PC-9 (cell line): ENCODE results near the gene RMI2. TPM values are rescaled to one million over a fixed set of nuclear protein-coding genes. Genes with fewer than 3 reads are reported as not detected.

Experiments used
- BruUV-seq: library from RNA; stranded (reverse); fragments of 400-500 nt; replicated peaks from 2 replicates; lab custom pipeline; 2021; lab: Mats Ljungman, UMichigan
- CTCF ChIA-PET: fragments of 300-600 bp; sonication (Branson Sonifier 250); formaldehyde crosslinking; loops from one replicate; lab custom pipeline; 2022; ENCODE audit warnings: antibody characterized with exemption; lab: Charles Lee
- POLR2A ChIA-PET: fragments of 300-600 bp; sonication (Branson Sonifier 250); formaldehyde crosslinking; loops from one replicate; lab custom pipeline; 2022; ENCODE audit warnings: antibody characterized with exemption; ENCODE audit not compliant: unreplicated experiment; lab: Charles Lee
- DNase-seq, 2 experiments: peaks; one replicate each; pipeline versions ENCODE4 v3.0.0 to v3.0.0-alpha.2; 2015 to 2022; ENCODE audit warnings: mixed read lengths in 1 of 2
- H2AFZ ChIP-seq: fragments of 200-600 bp; sonication (generic); 2 replicates; pipeline ENCODE4 v1.8.1; 2017; ENCODE audit warnings: antibody characterized with exemption
- H3F3A ChIP-seq: fragments of 200-600 bp; sonication (generic); 2 replicates; pipeline ENCODE4 v1.8.1; 2017; ENCODE audit warnings: antibody characterized with exemption, mild to moderate bottlenecking, low read depth; ENCODE audit not compliant: insufficient read depth
- H3K27ac ChIP-seq: fragments of 200-600 bp; sonication (generic); 2 replicates; pipeline ENCODE4 v1.6.1; 2016; ENCODE audit warnings: mixed run types
- H3K27me3 ChIP-seq: fragments of 200-600 bp; sonication (generic); 2 replicates; pipeline ENCODE4 v1.6.1; 2016; ENCODE audit warnings: low read depth, mixed run types; ENCODE audit not compliant: insufficient read depth
- H3K36me3 ChIP-seq: fragments of 200-600 bp; sonication (generic); 2 replicates; pipeline ENCODE4 v1.6.1; 2016; ENCODE audit warnings: low read depth, mixed run types
- H3K4me1 ChIP-seq: fragments of 200-600 bp; sonication (generic); replicated peaks from 2 replicates; pipeline ENCODE4 v1.6.1; 2016; ENCODE audit warnings: mixed run types; ENCODE audit not compliant: insufficient read depth
- H3K4me2 ChIP-seq: fragments of 200-600 bp; sonication (generic); 2 replicates; pipeline ENCODE4 v1.6.1; 2017; ENCODE audit warnings: mixed run types
- H3K4me3 ChIP-seq: fragments of 200-600 bp; sonication (generic); 2 replicates; pipeline ENCODE4 v1.6.1; 2016; ENCODE audit warnings: mixed run types
- H3K79me2 ChIP-seq: fragments of 200-600 bp; sonication (generic); 2 replicates; pipeline ENCODE4 v1.6.1; 2017; ENCODE audit warnings: low read depth, mixed run types
- H3K9me2 ChIP-seq: fragments of 200-600 bp; sonication (generic); 2 replicates; pipeline ENCODE4 v1.8.1; 2017; ENCODE audit warnings: mild to moderate bottlenecking; ENCODE audit not compliant: insufficient read depth
- H3K9me3 ChIP-seq: fragments of 200-600 bp; sonication (generic); 2 replicates; pipeline ENCODE4 v1.8.1; 2016; ENCODE audit warnings: low read depth; ENCODE audit not compliant: insufficient read depth
- H4K20me1 ChIP-seq: fragments of 200-600 bp; sonication (generic); 2 replicates; pipeline ENCODE4 v1.8.1; 2017; ENCODE audit not compliant: insufficient read depth
- EZH2 ChIP-seq: fragments of 200-600 bp; sonication (generic); IDR thresholded peaks from 2 replicates; pipeline ENCODE4 v1.8.0; 2017; ENCODE audit warnings: antibody characterized with exemption, low read depth
- intact Hi-C: fragments of 100-400 bp; cut with micrococcal nuclease; formaldehyde crosslinking; loops from one replicate; pipeline ENCODE4 v1.10.0; 2022; ENCODE audit not compliant: unreplicated experiment
- total RNA-seq: library from RNA; stranded (reverse); gene quantifications from 2 replicates; pipeline ENCODE4 v1.2.3, GENCODE V29; 2021
- TF ChIP-seq, protein P1 (sequence below): fragments of 200-600 bp; sonication (generic); conservative IDR thresholded peaks from 2 replicates; pipeline ENCODE4 v1.6.1; 2017; ENCODE audit warnings: mixed run types, antibody characterized with exemption, mild to moderate bottlenecking, moderate library complexity

The RMI2 gene
- total RNA-seq, 1 experiment from 2014 or later = 38.0 TPM

DNA sequence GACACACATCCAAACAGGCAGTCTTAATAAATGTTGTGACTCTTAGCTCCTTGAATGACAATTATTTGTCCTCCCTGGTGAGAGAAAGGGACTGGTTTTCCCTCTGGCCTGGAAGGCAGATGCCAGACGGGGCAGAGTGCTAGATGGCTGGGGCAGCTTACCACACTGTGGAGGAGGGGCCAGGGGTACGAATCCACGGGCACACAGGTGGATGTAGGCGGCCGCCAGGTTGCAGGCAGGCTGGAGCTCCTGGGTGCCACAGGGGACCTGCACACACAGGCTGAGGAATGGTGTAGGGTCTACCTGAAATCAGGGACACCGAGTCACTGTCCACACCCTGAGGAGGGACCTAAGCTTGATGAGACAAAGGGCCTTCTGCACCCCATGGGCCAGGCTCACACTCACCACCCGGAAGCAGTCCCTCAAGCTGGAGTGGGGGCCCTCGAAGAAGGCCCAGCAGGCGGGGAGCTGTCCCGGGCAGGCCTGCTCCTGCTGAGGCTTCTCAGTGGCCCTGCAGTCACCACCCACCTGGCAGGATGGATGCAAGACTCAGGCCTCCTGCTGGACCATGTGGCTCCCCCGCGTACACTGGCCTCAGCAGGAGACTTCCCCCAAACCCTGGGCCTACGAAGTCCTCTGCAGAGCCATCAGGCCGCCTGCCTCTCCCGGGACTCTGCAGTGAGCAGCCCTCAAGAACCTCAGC, 38.4 kb downstream of the RMI2 start:
- Histone ChIP-seq H3K36me3 (no peaks in the 10 kb centered on the region), H2AFZ (no peak overlapping the region), H3K4me2 (no peak overlapping the region), H3K9me2 (no peaks in the 10 kb centered on the region), H4K20me1 (no peaks in the 10 kb centered on the region), H3F3A (no peaks in the 10 kb centered on the region), H3K4me1 (no peaks in the 10 kb centered on the region), H3K27ac (no peak overlapping the region), H3K79me2 (no peaks in the 10 kb centered on the region), H3K4me3 (no peak overlapping the region), H3K9me3 (no peaks in the 10 kb centered on the region), H3K27me3 (no peaks in the 10 kb centered on the region)
- TF ChIP-seq, protein P1, sequence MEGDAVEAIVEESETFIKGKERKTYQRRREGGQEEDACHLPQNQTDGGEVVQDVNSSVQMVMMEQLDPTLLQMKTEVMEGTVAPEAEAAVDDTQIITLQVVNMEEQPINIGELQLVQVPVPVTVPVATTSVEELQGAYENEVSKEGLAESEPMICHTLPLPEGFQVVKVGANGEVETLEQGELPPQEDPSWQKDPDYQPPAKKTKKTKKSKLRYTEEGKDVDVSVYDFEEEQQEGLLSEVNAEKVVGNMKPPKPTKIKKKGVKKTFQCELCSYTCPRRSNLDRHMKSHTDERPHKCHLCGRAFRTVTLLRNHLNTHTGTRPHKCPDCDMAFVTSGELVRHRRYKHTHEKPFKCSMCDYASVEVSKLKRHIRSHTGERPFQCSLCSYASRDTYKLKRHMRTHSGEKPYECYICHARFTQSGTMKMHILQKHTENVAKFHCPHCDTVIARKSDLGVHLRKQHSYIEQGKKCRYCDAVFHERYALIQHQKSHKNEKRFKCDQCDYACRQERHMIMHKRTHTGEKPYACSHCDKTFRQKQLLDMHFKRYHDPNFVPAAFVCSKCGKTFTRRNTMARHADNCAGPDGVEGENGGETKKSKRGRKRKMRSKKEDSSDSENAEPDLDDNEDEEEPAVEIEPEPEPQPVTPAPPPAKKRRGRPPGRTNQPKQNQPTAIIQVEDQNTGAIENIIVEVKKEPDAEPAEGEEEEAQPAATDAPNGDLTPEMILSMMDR = no peak
- TF ChIP-seq EZH2 = no peak
- ChIA-PET CTCF (no interaction called here), POLR2A (no interaction called here)
- no TSS peak for BruUV-seq
- intact Hi-C loops = no loop called here
- no peak for DNase-seq

DNA sequence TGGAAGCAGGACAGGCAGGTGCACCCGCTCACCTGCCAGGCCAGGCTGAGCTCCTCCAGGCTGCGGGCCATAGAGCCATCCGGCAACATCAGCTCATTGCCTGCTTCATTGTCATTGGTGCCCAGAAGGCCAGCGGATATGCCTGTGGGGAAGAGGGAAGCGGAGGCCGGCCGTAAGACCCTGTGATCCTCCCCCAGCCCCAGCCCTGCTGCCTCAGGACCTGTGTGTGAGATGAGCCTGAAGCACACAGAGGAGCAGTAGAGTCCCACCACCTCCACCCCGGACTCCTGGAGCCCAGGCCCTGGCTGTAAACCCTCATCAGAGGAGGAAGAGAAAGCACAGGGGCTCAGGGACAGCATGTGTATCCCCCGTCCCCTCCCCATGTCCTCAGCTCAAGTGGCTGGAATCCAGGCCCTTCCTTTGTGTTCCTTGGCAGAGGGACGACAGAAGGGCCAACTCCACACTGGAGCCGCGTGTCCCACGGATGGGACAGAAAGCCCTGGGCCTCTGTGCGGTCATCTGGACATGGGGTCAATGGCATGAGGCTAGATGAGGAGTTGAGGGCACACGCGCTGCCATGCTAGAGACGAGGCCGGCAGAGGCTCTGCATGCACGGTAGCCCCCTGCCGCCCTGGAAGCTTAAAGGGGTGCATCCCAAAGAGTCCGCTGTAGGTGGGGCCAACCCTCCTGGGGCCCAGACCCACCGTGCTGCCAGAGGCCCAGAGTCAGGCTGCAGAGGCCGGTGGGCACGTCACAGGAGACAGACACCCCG, 39.1 kb downstream of the RMI2 start:
- ChIA-PET CTCF (no interaction called here), POLR2A (no interaction called here)
- H4K20me1 ChIP-seq = no peaks in the 10 kb centered on the region
- no peaks in the 10 kb centered on the region for H3K36me3 ChIP-seq
- H3K9me2 ChIP-seq = no peaks in the 10 kb centered on the region
- H3K79me2 ChIP-seq = no peaks in the 10 kb centered on the region
- no peak overlapping the region for H3K4me2 ChIP-seq
- no peaks in the 10 kb centered on the region for H3K27me3 ChIP-seq
- intact Hi-C loops = no loop called here
- no peaks in the 10 kb centered on the region for H3K9me3 ChIP-seq
- TF ChIP-seq EZH2 = no peak
- TF ChIP-seq, protein P1 = no peak
- DNase-seq = no peak
- BruUV-seq = no TSS peak
- no peak overlapping the region for H3K4me3 ChIP-seq
- H3K27ac ChIP-seq = no peak overlapping the region
- no peaks in the 10 kb centered on the region for H3K4me1 ChIP-seq
- H2AFZ ChIP-seq = no peak overlapping the region
- no peaks in the 10 kb centered on the region for H3F3A ChIP-seq

- no peak for DNase-seq
- TF ChIP-seq, protein P1 = no peak
- no peak for TF ChIP-seq EZH2
- ChIA-PET POLR2A (no interaction called here), CTCF (no interaction called here)
- Histone ChIP-seq H3K4me2 (no peak overlapping the region), H3K9me2 (no peaks in the 10 kb centered on the region), H3K4me3 (no peak overlapping the region), H3F3A (no peaks in the 10 kb centered on the region), H3K27ac (no peak overlapping the region), H3K36me3 (no peaks in the 10 kb centered on the region), H3K79me2 (no peaks in the 10 kb centered on the region), H2AFZ (no peak overlapping the region), H3K4me1 (no peaks in the 10 kb centered on the region), H3K9me3 (no peaks in the 10 kb centered on the region), H3K27me3 (no peaks in the 10 kb centered on the region), H4K20me1 (no peaks in the 10 kb centered on the region)
- BruUV-seq = no TSS peak
- intact Hi-C loops = no loop called here
Measured at GRCh38 chr16:11384956-11385586, 39.8 kb downstream of the RMI2 start.
